NCI-H82 (cell line): ENCODE measurements around the gene ZNF160.
A peak's percentile ranks its signal among the peaks of the same experiment; 100 is the strongest.

Experiments
- DNase-seq: peaks from one replicate; lab custom pipeline; 2025; lab: John Stamatoyannopoulos, UW

The ZNF160 gene

DNA sequence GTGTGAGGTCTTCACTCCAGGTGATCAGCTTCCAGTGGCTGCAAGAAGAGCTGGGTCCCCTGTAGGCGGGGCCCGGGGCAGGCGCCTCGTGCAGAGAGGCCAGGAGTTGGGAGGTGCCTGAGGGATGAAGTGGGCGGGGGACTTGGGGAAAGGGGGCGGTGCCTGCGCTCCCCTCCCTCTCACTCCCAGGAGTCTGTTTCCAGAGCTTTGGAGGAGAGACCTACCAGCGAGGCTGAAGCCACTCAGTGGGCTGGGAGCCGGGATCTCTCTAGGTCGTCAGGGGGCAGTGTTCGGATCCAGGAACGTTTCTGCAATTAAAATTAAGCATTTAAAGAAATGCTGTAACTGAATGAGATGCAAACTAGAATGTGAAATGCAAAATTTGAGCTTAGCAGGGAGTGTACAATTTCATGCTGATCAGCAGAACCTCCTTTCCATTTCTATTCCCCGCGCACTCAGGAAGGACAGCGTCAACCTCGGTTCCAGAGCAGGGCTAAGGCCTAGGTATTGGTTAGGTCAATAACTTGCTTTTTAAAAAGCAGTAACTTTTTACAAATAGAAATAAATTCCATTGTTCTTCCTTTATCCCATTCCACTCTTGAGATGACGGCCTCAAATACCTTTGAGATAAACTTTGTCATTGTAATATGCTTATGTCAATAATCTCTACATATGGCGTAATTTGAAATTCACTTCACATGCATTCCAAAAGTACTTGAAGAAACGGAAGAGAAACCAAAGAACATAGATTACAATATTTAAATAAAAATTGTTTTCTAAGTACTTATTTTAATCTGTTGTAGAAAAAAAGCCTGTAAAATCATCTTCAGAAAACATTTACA is 11.6 kb downstream of the ZNF160 start:
- DNase-seq = peak; percentile 4

DNA sequence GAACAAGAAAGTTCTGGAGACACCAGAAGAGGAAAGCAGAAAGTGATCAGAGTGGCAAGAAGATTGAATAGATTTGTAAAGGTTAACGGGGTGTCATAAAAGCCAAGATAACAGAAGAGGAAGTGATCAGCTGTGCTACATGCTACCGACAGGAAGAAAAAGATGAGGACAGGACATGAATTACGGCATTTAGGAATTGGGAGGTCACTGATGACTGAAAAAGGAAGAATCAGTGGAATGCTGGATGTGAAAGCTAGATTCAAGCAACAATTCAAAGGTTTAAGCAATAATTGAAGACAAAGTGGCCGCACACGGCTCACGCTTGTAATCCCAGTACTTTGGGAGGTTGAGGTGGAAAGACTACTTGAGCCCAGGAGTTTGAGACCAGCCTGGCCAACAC is 15.1 kb downstream of the ZNF160 start:
- no peak for DNase-seq

DNA sequence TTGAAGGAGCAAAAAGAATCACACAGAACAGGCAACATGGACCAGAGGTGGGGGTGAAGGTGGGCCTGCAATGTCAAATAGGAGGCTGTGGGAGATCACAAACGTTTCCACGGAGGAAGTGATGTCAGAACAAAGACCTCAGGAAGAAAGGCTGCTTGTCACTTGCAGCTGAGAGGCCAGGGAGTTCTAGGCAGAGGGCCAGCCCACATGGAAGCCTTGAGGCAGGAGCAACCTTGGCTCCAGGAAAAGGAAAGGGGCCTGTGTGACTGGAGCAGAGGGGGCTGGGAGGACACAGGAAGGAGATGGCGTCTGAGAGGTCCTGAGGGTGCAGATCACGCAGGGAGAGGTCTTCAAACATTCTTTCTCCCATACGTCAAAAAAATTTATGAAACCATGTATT is 16.3 kb downstream of the ZNF160 start:
- no peak for DNase-seq

DNA sequence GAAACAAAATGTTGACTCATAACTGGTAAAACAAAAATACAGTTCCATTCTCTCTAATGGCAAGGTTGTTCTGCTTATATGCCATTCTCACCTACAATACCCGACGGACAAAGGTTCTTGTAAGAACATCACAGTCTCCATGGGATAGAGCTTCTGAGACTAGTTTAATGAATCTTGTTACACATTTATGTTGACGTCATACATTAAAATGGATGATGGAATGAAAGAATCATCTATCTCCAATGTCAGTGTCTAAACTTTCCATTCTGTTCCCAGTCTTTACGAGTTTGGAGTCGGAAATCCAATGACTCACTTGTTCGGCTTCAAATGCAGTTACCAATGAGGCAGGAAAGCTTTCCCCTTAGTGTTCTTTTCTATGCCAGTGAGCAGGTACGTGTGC is 17.7 kb downstream of the ZNF160 start:
- no peak for DNase-seq

DNA sequence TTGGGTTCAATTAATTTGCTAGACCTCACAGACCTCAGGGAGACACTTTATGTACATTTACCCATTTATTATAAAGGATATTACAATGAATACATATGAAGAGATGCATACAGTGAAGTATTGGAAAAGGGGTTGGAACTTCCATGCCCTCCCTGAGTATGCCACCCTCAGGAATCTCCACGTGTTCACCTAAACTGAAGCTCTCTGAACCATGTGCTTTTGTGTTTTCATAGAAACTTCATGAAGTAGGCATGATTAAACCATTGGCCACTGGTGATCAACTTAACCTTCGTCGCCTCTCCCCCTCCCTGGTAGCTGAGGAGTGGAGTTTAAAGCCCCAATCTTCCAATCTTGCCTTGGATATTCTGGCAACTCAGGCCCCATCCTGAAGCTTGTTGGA is 20.3 kb downstream of the ZNF160 start:
- no peak for DNase-seq

DNA sequence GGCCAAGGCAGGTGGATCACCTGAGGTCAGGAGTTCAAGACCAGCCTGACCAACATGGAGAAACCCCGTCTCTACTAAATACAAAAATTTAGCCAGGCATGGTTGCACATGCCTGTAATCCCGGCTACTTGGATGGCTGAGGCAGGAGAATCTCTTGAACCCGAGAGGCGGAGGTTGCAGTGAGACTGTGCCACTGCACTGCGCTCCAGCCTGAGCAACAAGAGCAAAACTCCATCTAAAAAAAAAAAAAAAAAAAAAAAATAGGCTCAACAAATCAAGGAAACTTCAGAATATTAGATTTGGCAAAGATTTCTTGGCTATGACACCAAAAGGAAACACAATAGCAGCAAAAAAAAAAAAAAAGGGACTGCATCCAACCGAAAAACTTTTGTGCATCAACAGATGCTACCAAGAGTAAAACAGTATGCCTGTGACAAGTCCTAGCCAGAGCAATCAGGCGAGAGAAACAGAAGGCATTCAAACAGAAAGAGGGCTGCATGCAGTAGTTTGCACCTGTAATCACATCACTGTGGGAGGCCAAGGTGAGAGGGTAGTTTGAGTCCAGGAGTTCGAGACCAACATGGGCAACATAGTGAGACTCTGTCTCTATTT is 23.8 kb downstream of the ZNF160 start:
- DNase-seq = no peak

DNA sequence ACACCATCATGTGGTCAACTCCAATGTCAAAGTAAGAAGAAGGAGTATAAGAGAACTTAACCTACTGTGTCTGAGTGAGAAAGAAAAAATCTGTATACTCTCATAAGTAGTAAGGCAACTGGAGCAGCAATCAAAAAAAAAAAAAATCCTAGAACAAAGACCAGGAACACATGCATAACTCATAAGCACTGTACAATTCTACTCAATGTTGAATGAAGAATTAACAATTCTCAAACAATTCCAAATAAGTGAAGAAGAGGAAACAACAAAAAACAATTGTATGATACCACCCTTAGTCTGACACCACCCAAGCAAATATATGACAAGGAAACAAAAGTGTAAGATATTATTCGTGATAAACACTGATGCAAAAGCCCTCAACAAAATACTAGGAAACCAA is 24.6 kb downstream of the ZNF160 start:
- DNase-seq = no peak

DNA sequence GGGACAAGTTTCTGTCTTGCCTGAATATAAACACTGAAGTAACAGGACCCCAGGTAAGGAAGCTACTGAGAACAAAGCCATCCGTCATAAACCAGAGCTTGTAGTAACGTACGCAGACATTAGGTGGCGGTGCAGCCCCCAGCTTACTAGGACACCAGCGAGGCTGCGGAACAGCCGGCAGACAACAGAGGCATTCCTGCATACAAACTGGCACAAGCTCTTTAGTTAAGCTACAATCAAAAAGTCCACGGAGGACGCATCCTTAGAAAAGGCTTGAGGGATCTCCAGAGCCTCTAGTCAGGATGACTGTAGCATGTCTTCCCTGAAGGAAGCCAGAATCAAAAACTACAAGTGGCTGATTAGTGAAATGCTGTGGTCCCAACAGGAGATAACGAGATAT is 26.2 kb downstream of the ZNF160 start:
- peak; percentile 12 for DNase-seq

- no peak for DNase-seq
Observed at GRCh38 chr19:53068834-53069233, 34.4 kb downstream of the ZNF160 start.

GRCh38 chr19:53068199-53068598 is 35.0 kb downstream of the ZNF160 start:
- DNase-seq = no peak

- peak; percentile 75 for DNase-seq
Observed at GRCh38 chr19:53057904-53058580, 45.2 kb downstream of the ZNF160 start.

- DNase-seq = no peak
Observed at GRCh38 chr19:53055117-53055516, 48.1 kb downstream of the ZNF160 start.

DNA sequence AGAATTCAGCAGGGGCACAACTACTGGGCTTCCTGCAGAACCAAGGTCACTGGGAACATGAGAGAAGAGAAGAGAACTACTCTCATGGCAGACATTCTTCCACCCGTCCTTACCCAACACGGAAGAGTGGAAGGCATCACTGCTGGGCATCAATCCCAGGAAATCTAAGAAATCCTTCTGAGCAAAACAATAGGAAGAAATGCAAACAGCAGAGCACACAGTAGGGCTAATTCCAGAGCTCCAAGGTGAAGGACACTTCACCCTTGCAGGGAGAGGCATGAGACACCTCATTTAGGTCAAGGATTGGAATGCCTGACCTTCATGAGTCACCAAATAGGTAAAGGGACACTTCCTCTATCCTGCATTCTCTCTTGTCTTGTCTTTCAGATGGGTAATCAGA is 55.8 kb downstream of the ZNF160 start:
- no peak for DNase-seq

DNA sequence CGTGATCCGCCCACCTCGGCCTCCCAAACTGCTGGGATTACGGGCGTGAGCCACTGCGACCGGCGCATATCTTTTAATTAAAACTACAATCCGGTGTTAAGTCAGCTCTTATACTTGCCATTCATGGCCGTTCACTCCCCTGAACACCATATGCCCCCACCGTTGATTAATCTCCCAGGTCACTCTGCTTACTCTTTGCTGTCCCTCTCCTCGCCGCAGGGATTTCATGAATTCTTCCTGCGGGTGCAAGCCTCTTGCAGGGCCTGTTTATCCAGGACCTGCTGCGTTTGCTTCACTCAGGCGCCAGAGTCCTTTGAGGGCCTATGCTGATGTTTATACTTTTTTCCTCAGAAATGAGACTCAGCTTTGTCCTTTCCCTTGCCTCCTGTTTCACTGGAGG is 57.7 kb downstream of the ZNF160 start:
- DNase-seq = peak; percentile 46

DNA sequence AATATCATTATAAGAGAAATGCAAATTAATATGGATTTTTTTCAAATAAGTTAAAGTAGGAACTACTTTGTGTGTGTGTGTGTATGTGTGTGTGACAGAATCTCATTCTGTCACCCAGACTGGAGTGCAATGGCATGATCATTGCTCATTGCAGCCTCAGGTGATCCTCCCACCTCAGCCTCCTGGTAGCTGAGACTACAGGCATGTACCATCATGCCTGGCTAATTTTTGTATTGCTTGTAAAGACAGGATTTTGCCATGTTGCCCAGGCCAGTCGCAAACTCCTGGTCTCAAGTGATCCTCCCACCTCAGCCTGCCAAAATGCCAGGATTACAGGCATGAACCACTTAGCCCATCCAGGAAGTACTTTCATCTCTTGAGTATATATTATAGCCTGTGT is 61.9 kb downstream of the ZNF160 start:
- DNase-seq = no peak

- no peak for DNase-seq
Observed at GRCh38 chr19:53037101-53038097, 65.8 kb downstream of the ZNF160 start.

GRCh38 chr19:53034948-53035675 is 68.1 kb downstream of the ZNF160 start:
- DNase-seq = no peak

DNA sequence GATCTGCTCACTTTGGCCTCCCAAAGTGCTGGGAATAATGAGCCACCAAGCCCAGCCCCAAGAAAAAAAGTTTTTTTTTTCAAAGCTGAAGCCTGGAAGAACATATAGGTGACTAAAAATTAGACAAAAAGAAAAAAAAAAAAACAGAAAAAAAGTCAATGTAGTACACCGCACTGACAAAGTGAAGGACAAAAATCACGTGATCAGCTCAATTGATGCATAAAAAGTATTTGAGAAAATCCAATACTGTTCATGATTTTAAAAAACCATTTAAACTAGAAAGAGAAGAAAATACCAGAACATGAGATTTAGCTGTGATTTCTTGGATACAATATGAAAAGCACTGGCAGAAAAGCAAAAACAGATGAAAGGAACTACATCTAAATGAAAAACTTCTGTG is 69.2 kb downstream of the ZNF160 start:
- DNase-seq = no peak

DNA sequence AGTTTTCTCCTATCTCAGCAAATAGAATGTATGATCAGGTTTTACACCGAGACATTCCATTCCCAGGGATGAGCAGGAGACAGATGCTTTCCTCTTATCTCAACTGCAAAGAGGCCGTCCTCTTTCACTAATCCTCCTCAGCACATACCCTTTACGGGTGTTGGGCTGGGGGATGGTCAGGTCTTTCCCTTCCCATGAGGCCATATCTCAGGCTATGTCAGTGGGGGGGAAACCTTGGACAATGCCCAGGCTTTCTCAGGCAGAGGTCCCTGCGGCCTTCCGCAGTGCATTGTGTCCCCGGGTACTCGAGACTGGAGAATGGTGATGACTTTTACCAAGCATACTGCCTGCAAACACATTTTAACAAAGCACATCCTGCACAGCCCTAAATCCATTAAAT is 74.9 kb downstream of the ZNF160 start:
- peak; percentile 60 for DNase-seq

GRCh38 chr19:53019684-53020083 is 83.5 kb downstream of the ZNF160 start:
- DNase-seq = peak; percentile 1
